Kidney (tissue), 2 donors: ENCODE data around the gene RNF4. TPM values are rescaled to one million over a fixed set of nuclear protein-coding genes. Genes with fewer than 3 reads are reported as not detected.

Source experiments
- polyA plus RNA-seq: library from polyadenylated mRNA; stranded (reverse); fragments of 350-450 nt; fragmentation: Illumina TruSeq; extraction: RNeasy Lipid Tissue Mini Kit (QIAGEN cat#74804); gene quantifications from one replicate; pipeline ENCODE4 v1.2.3, GENCODE V29; 2014; ENCODE audit warnings: low read depth, low replicate concordance; ENCODE audit not compliant: insufficient read depth
- total RNA-seq: library from RNA; stranded (reverse); fragmentation: NEBNext Ultra II Directional; extraction: Animal tissue kit (Norgen Biotek cat#: 25700); gene quantifications from one replicate; pipeline ENCODE4 v1.2.1, GENCODE V29; 2021
- donor health status: DM: yes; HTN: yes; CAD: no.

RNF4 gene
- total and polyA plus RNA-seq, 2 donors from 2014 or later: 24.2 to 61.5 TPM

Other genes starting within 250 kb of the RNF4 start
- gene HAUS3, start 227.0 kb upstream of the RNF4 start, total RNA-seq: 12.1 TPM
- gene HAUS3, start 227.0 kb upstream of the RNF4 start, polyA plus RNA-seq: 4.1 TPM
- 3.8 TPM for gene POLN, start 227.0 kb upstream of the RNF4 start, total RNA-seq
- gene POLN, start 227.0 kb upstream of the RNF4 start, polyA plus RNA-seq: 1.3 TPM
- 84.8 TPM for gene MXD4, start 207.0 kb upstream of the RNF4 start, total RNA-seq
- 49.8 TPM for gene MXD4, start 207.0 kb upstream of the RNF4 start, polyA plus RNA-seq
- 18.9 TPM for gene ZFYVE28, start 50.5 kb upstream of the RNF4 start, total RNA-seq
- gene ZFYVE28, start 50.5 kb upstream of the RNF4 start, polyA plus RNA-seq: 8.0 TPM
- 1.7 TPM for gene CFAP99, start 50.2 kb upstream of the RNF4 start, total RNA-seq
- 1.5 TPM for gene CFAP99, start 50.2 kb upstream of the RNF4 start, polyA plus RNA-seq
- gene FAM193A, start 67.5 kb downstream of the RNF4 start, total RNA-seq: 29.3 TPM
- gene FAM193A, start 67.5 kb downstream of the RNF4 start, polyA plus RNA-seq: 6.3 TPM